ENCODE measurements around the gene ME1.
"Not testable (repeated sequence)": the region's sequence is repeated elsewhere in the genome, so short reads cannot be mapped to it uniquely, and the experiment has no call there.

The ME1 gene

DNA sequence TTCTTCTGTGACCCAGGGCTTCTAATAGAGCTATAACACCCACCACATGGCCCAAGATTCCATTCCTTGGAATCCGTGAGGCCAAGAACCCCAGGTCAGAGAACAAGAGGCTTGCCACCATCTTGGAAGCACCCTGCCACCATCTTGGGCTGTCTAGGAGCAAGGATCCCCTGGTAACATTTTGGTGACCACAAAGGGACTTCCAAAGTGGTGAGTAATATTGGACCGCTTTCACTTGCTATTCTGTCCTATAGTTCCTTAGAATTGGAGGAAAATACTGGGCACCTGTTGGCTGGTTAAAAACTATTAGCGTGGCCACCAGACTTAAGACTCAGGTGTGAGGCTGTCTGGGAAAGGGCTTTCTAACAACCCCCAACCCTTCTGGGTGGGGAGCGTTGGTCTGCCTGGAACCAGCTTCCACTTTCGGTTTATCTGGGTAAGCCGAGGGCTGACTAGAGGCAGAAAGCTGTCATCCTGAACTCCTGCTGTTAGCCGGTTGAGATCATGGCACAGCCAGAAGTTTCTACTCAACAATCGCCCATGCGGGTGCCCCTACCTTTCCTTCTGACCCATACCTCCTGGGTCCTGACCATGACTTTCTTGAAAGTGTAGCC is 13.3 kb upstream of the ME1 start:
- not testable (repeated sequence) for H3K4me3 Mint-ChIP-seq; ATAC-seq; H3K4me1 Mint-ChIP-seq; DNase-seq (ENCODE audit: low spot score in 2 of 2); H3K27ac Mint-ChIP-seq; H3K9me3 Mint-ChIP-seq; H3K36me3 Mint-ChIP-seq

DNA sequence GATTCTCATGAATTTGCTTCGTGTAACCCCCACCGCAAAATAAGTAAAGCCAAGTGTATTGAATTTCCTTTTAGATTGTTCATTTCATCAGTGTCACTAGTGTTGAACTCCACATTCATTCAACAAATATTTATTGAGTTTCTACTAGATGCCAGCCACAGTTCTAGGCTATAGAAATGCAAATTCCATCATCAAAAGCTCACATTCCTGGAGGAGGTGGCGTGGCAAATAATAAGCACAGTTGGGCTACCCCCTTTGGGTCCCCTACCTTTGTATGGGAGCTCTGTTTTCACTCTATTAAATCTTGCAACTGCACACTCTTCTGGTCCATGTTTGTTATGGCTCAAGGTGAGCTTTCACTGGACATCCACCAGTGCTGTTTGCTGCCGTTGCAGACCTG is 12.7 kb upstream of the ME1 start:
- H3K27ac Mint-ChIP-seq, result no peak overlapping the region
- ATAC-seq (no peak), DNase-seq (ENCODE audit: low spot score in 2 of 2) (no peak)
- no peaks in the 10 kb centered on the region for H3K36me3 Mint-ChIP-seq
- H3K9me3 Mint-ChIP-seq, result peaks cover 2% of the 10 kb centered on the region
- peaks cover 4% of the 10 kb centered on the region for H3K4me1 Mint-ChIP-seq
- H3K4me3 Mint-ChIP-seq, result no peak overlapping the region

DNA sequence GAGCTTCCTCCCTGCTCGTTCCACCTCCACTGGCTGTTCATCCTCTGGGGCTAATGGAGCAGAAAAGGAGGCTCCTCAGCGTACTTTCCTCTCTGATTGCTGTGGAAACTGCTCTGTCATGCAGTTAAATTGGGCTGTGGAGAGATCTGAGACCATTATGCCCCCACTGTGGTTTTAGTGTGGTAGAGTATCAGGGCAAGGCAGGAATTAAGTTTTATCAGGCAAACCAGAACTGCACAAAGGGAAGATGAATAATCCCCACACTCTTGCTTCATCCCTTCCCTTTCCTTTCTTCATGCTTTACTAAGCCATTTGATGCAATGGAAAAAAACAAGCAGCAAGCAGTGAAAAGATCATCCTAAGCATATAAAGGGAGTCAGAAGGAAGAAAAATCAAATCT is 11.9 kb upstream of the ME1 start:
- Mint-ChIP-seq H3K36me3 (no peaks in the 10 kb centered on the region), H3K9me3 (peaks cover 2% of the 10 kb centered on the region)
- DNase-seq (ENCODE audit: low spot score in 2 of 2), result no peak

DNA sequence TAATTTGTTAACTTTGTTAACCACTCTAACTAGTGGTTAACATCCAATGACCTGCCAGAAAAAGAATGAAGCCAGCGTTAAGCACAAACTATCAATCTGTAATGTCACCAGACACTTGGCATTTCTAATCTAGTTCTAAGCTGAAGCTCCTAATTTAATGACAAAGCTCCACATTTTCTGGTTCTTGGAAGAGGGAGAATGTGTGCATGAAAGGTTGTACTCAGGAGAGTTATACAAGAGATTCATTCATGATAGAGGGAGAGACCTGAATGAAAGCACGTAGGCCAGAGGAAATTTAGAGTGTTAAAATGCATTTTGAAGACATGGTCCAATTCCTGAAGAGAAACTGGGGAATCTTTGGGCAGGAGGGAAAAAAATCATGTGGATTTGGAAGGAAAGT is 8.3 kb upstream of the ME1 start:
- H3K4me1 Mint-ChIP-seq, result no peaks in the 10 kb centered on the region
- H3K9me3 Mint-ChIP-seq, result no peaks in the 10 kb centered on the region
- no peak overlapping the region for H3K27ac Mint-ChIP-seq

More for the DNA sequence above, 11.9 kb upstream of the ME1 start:
- ATAC-seq, result no peak
- no peak overlapping the region for H3K27ac Mint-ChIP-seq
- peaks cover 4% of the 10 kb centered on the region for H3K4me1 Mint-ChIP-seq
- H3K4me3 Mint-ChIP-seq, result no peak overlapping the region

DNA sequence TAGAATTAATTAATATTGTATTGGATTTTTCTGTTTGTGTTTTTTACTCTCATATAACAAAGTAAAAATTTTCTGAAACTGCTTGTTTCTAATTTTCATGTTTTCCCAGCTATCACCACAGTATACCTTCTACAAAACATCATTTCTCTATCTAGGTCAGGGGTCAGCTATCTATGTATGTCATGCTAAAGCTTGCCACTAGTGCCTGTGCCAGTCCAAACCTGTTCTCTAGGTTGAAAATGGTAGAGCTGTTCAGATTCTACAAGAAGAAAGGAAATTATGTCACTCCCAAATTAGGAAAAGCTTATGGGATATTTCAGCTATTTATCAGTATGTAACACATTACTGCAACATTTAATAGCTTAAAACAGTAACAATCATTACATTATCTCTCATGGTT is 5.8 kb upstream of the ME1 start:
- no peaks in the 10 kb centered on the region for H3K36me3 Mint-ChIP-seq
- H3K27ac Mint-ChIP-seq, result no peak overlapping the region
- H3K9me3 Mint-ChIP-seq, result no peaks in the 10 kb centered on the region
- no peaks in the 10 kb centered on the region for H3K4me1 Mint-ChIP-seq
- H3K4me3 Mint-ChIP-seq, result no peak overlapping the region
- DNase-seq (ENCODE audit: low spot score in 2 of 2) (no peak), ATAC-seq (no peak)

More for the DNA sequence above, 8.3 kb upstream of the ME1 start:
- no peak for ATAC-seq
- H3K36me3 Mint-ChIP-seq, result no peaks in the 10 kb centered on the region
- H3K4me3 Mint-ChIP-seq, result no peak overlapping the region
- no peak for DNase-seq (ENCODE audit: low spot score in 2 of 2)

DNA sequence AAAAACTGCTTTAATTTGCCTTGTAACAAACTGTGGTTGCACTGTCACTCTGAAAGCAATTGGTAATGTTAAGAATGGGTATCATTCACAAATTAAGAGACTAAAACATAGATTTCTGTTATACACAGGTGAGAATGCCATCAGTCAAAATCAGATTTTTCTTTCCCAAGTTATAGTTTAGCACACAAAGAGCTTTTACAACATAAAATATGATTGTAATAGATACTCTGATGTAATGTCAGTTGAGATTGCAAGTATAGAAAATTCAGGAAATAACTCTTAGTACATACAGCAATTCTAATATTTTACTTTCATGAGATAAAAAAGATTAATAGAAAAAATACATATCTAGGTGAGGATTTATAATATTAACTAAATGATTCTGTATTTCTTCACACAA is 2.3 kb upstream of the ME1 start:
- no peaks in the 10 kb centered on the region for H3K36me3 Mint-ChIP-seq
- no peak overlapping the region for H3K4me3 Mint-ChIP-seq
- no peak overlapping the region for H3K27ac Mint-ChIP-seq
- H3K4me1 Mint-ChIP-seq, result peaks cover 6% of the 10 kb centered on the region
- no peak for DNase-seq (ENCODE audit: low spot score in 2 of 2)
- H3K9me3 Mint-ChIP-seq, result no peaks in the 10 kb centered on the region
- ATAC-seq, result no peak

DNA sequence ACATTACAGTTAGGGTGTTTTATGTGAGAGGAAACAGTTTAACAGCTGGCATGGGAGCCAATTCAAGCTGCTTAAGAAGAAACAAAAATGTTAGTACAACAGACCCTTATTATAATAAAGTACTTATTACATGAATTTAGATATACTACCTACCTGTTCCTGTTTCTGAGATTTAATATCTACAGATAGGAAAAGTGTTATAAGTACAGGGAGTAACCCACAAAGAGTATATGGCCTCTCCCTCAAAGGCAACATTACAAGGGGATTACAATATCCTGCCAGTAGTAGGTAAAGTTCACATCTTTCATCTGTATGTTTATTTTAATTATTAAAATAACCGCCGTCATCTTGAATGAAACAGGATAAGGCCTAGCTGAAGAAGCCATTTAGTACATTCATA is 1.8 kb upstream of the ME1 start:
- ATAC-seq (no peak), DNase-seq (ENCODE audit: low spot score in 2 of 2) (no peak)
- H3K4me1 Mint-ChIP-seq, result peaks cover 6% of the 10 kb centered on the region
- no peaks in the 10 kb centered on the region for H3K9me3 Mint-ChIP-seq
- no peak overlapping the region for H3K27ac Mint-ChIP-seq
- H3K36me3 Mint-ChIP-seq, result no peaks in the 10 kb centered on the region
- no peak overlapping the region for H3K4me3 Mint-ChIP-seq

DNA sequence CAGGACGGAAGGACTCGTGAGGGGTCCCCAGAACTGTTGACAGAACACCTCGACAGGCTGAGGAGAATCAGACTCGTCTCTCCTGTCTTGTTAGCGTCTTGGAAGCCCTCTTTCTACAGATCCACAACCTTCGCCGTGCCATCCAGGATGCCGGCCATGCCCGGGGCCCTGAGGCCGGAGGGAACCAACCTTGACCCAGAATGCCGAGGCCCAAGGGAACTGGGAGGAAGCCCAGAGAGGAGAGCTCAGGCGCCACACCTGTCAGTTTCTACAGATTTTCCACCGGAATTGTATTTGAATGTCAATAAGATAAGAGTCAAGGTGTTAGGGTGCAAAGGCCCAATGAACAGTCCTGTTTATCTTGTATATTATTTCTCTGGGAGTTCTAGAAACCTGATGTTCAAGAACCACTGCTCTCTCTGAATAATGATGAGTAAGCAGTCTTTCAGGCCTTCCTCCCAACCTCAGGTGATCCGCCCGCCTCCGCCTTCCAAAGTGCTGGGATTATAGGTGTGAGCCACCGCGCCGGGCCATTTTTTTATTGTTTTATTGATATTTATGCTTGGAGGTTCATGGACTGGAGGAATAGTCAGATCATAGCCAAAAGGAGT is 799 bp upstream of the ME1 start:
- peaks cover 6% of the 10 kb centered on the region for H3K4me1 Mint-ChIP-seq
- H3K27ac Mint-ChIP-seq, result peak overlapping the region; percentile 80
- no peaks in the 10 kb centered on the region for H3K9me3 Mint-ChIP-seq
- H3K4me3 Mint-ChIP-seq, result peak overlapping the region; percentile 76
- no peak for DNase-seq (ENCODE audit: low spot score in 2 of 2)
- H3K36me3 Mint-ChIP-seq, result no peaks in the 10 kb centered on the region
- no peak for ATAC-seq

DNA sequence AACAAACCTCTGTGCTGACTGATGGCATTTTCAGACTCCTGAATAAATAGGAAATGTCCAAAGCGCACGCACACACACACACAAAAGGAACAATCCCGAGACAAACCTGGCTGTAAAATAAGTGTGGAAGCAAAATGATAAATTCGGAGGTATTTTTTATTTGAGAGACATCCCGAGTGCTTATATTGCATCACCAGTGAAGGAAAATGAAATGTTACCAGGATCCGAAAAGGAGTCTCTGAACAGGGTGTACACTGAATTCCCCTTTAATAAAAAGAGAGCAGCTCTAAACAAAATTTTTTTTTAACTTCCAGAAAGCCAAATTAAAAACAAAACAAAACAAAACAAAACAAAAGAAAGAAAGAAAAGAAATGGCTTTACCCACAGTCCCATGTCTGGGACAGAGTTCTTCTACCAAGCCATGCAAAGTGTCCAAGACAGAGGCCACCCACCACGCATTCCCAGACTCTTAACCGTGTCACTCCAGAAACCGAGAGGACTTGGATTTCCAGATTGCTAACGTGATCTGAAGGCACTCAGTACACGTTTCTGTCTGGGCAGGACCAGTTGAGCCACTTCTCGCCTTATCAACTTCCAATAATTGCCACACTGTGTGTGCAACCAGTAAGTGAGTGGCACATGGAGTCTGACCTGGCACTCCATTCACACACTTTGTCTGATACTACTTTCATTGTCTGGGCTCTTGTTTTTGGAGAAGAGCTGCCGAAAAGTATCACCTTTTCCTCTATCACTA is 817 bp downstream of the ME1 start:
- peak; percentile 14 for ATAC-seq
- no peaks in the 10 kb centered on the region for H3K36me3 Mint-ChIP-seq
- no peak for DNase-seq (ENCODE audit: low spot score in 2 of 2)
- peak overlapping the region; percentile 80 for H3K27ac Mint-ChIP-seq
- peak overlapping the region; percentile 76 for H3K4me3 Mint-ChIP-seq
- peaks cover 3% of the 10 kb centered on the region for H3K9me3 Mint-ChIP-seq
- H3K4me1 Mint-ChIP-seq, result peaks cover 6% of the 10 kb centered on the region

DNA sequence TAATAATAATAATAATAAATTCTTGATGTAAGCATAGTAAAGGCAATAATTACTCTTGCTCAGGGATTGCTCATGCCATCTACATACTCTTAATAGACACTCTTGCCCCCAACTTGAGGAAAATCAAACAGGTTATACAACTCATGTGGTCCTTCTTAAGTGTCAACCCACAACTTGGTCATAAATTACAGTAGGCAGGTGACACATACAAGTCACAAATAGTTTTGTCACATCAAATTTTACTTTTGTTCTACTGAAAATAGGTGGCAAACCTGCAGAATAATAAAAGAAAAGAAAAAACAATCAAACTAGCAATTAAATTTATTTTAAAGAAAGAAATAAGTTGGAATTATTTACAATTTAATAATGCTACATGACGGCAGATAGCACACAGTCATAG is 1.6 kb downstream of the ME1 start:
- no peak for ATAC-seq
- Mint-ChIP-seq H3K27ac (no peak overlapping the region), H3K4me1 (peaks cover 6% of the 10 kb centered on the region), H3K9me3 (peaks cover 3% of the 10 kb centered on the region), H3K36me3 (no peaks in the 10 kb centered on the region), H3K4me3 (peak overlapping the region; percentile 76)
- no peak for DNase-seq (ENCODE audit: low spot score in 2 of 2)

DNA sequence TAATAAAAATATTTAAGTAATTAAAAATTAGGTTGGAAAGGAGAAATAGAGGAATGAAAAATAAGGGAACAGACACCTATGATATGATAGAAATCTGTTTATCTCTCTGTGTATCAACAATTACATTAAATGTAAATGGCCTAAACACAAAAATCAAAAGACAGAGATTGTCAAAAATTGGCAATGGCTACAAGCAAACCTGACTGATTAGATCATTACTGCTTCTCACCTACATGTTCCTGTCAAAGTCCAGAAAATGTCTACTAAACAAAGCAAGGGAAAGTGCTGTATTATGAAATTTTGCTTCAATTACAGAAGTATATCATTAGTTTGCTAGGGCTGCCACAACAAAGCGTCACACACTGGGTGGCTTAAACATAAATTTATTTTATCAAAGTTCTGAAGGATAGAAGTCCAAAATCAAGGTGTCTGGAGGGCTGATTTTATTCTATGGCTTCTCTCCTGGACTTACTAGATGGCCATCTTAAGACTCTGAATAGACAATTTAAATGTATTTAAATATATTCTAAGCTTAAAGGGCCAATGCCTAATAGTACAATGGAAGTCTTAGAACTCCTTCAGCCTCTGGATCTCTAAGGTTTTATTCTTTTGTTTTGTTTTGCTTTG is 6.3 kb downstream of the ME1 start:
- Mint-ChIP-seq H3K4me3 (no peak overlapping the region), H3K27ac (no peak overlapping the region), H3K36me3 (no peaks in the 10 kb centered on the region), H3K9me3 (peaks cover 8% of the 10 kb centered on the region), H3K4me1 (peaks cover 6% of the 10 kb centered on the region)
- ATAC-seq (no peak), DNase-seq (ENCODE audit: low spot score in 2 of 2) (no peak)

DNA sequence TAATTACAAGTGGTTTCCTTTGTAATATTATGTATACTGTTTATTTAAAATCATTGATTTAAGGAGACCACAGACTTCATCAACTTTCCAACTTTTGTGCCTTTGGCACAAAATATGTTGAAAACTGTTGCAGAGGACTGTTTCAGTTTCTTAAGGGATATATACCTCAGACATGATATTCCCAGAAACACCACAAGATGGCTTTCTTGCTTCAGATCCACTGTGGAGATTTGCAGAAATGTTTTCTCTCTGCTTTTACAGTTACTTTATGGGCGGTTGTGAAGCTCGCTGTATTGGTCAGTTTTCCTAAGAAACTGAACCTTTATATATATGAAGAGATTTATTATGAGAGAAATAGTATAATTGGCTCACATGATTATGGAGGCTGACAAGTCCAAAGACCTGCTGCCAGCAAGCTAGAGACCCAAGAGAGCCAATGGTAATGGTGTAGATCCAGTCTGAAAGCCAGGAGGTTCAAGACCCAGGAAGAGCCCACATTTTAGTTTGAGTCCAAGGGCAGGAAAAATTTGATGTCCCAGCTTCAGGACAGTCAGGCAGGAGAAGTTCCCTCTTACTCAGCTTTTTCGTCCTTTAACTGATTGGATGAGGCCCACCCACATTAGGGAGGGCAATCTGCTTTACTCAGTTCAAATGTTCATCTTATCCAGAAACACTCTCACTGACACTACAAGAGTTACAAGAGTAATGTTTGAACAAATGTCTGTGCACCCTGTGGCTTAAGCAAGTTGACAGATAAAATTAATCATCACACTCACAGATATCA is 12.8 kb downstream of the ME1 start:
- ATAC-seq (no peak), DNase-seq (ENCODE audit: low spot score in 2 of 2) (no peak)
- Mint-ChIP-seq H3K36me3 (no peaks in the 10 kb centered on the region), H3K27ac (no peak overlapping the region), H3K9me3 (peaks cover 6% of the 10 kb centered on the region), H3K4me1 (peaks cover 12% of the 10 kb centered on the region), H3K4me3 (no peak overlapping the region)

DNA sequence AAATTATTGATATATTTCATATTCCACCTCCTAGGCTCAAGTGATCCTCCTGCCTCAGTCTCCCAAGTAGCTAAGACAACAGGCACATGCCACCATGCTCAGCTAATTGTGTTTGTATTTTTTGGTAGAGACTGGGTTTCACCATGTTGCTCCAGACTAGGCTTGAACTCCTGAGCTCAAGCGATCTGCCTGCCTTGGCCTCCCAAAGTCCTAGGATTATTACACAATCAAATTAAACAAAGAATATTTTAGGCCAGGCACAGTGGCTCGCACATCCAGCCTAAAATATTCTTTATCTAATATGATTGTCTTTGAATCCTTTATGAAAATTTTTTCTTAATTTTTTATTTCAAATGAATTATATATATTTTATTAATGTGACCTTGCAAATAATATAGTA is 17.8 kb downstream of the ME1 start:
- no peak overlapping the region for H3K27ac Mint-ChIP-seq
- H3K9me3 Mint-ChIP-seq, result no peaks in the 10 kb centered on the region
- no peak for DNase-seq (ENCODE audit: low spot score in 2 of 2)
- H3K4me3 Mint-ChIP-seq, result no peak overlapping the region
- H3K36me3 Mint-ChIP-seq, result no peaks in the 10 kb centered on the region
- H3K4me1 Mint-ChIP-seq, result no peaks in the 10 kb centered on the region
- no peak for ATAC-seq

DNA sequence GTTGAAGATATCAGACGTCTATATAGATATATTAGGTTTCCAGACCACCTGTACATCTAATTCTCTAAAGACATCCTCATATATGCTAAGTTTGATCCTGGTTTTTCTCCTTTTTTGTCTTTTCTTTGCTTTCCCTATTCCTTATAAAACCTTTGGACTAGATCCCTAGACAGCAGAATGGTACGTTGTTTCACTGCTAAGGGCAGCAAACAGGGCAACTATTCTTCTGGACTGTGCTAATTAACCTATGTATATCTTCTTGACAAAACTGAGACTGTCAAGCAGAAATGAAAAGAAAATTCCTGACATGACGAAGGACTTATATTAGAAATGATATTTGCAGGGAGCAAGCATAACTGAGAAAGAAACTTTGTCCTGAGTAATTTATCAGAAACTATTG is 19.1 kb downstream of the ME1 start:
- ATAC-seq (no peak), DNase-seq (ENCODE audit: low spot score in 2 of 2) (no peak)
- no peak overlapping the region for H3K4me3 Mint-ChIP-seq
- H3K4me1 Mint-ChIP-seq, result no peaks in the 10 kb centered on the region
- no peak overlapping the region for H3K27ac Mint-ChIP-seq
- peaks cover 3% of the 10 kb centered on the region for H3K9me3 Mint-ChIP-seq
- no peaks in the 10 kb centered on the region for H3K36me3 Mint-ChIP-seq

DNA sequence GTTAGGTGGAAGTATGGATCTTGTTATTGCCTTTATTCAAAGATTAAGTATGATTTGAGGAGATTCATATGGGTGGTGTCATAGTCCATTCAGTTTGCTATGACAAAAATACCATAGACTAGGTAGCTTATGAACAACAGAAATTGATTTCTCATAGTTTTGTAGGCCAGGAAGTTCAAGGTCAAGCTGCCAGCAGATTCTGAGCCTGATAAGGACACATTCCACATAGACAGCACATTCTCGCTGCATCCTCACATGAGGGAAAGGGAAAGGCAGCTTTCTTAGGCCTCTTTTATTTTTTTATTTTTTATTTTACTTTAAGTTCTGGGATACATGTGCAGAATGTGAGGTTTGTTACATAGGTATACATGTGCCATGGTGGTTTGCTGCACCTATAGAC is 27.7 kb downstream of the ME1 start:
- ATAC-seq (no peak), DNase-seq (ENCODE audit: low spot score in 2 of 2) (no peak)
- Mint-ChIP-seq H3K4me3 (no peak overlapping the region), H3K27ac (no peak overlapping the region), H3K36me3 (no peaks in the 10 kb centered on the region), H3K4me1 (no peaks in the 10 kb centered on the region), H3K9me3 (peaks cover 12% of the 10 kb centered on the region)

All from stimulated activated effector memory CD8-positive, alpha-beta T cell treated with anti-CD3 and anti-CD28 coated beads, Interleukin-12 subunit alpha, Interleukin-12 subunit beta, amount 100 ng/mL, for 72 hours (primary cell).